ENCODE results near the gene PAGE1. TPM values are rescaled to one million over a fixed set of nuclear protein-coding genes. Genes with fewer than 3 reads are reported as not detected.
"Not testable (repeated sequence)": the region's sequence is repeated elsewhere in the genome, so short reads cannot be mapped to it uniquely, and the experiment has no call there.

PAGE1 gene, protein sequence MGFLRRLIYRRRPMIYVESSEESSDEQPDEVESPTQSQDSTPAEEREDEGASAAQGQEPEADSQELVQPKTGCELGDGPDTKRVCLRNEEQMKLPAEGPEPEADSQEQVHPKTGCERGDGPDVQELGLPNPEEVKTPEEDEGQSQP
- total RNA-seq (not detected), polyA plus RNA-seq (not detected)

DNA sequence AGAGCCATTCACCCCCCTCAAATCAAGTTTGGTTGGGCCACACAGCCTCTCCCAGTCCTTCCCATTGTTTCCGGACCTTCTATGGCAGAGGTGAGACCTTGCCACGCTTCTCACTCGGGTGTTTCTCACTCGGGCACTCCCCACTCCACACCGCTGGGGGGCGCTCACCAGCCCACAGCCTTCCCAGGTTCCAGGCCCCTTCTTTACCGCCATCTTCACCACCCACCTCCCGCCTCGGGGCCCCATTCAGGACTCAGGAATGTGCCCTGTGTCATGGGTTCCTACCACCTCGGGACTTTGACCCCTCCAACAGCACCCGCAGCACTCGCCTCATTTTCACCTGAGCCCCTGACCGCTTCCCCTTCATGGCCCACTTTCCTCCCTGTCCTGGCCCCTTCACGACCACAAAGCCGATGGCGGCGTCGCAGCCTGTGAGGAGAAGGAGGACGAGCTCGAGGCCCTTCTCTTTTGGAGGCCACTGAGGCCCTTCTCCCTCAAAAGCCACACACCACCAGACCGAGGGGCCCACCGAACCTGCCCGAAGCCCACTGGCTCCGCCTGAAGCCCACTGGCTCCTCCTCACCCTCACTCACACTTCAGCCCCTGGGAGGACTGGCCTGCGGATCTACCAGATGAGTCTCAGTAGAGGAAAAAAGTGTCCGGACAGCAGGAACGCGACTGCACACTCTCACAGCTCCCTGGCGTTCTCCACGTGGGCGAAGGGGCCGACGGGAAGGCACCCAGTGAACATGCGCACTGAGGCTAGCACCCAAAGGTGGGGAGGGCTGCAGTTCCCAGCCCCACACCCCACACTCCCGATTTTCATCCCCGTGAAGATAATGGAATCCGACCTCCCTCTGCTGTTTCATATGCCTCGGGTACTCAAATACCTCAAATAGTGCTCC lies at the start of gene PAGE1:
TSS of gene PAGE1 (minus strand) at position 709 of the 905 bp plus-strand sequence. CDS start 1,214 bp downstream, outside the sequence.
- H3K4me3 ChIP-seq (ENCODE audit: low read depth in 1 of 3, low read length in 3 of 3) = no peak within 1 kb of the TSS
- no peaks in the 10 kb centered on the region for H3K9me3 ChIP-seq (ENCODE audit: control insufficient read depth in 4 of 4, low read length in 3 of 4)
- no peak within 1 kb of the TSS for H3K9ac ChIP-seq (ENCODE audit: low read depth in 1 of 2, low read length in 2 of 2)
- 91% methylated on average over 38 of the region's 38 CpGs for WGBS
- DNase-seq (ENCODE audit: low spot score) = no peak
- H3K27me3 ChIP-seq (ENCODE audit: control insufficient read depth in 4 of 4, insufficient read depth in 4 of 4, low read length in 3 of 4) = no peaks in the 10 kb centered on the region
- H3K27ac ChIP-seq (ENCODE audit: low read depth in 1 of 2, low read length in 2 of 2) = no peak within 1 kb of the TSS
- TF ChIP-seq, protein P1, sequence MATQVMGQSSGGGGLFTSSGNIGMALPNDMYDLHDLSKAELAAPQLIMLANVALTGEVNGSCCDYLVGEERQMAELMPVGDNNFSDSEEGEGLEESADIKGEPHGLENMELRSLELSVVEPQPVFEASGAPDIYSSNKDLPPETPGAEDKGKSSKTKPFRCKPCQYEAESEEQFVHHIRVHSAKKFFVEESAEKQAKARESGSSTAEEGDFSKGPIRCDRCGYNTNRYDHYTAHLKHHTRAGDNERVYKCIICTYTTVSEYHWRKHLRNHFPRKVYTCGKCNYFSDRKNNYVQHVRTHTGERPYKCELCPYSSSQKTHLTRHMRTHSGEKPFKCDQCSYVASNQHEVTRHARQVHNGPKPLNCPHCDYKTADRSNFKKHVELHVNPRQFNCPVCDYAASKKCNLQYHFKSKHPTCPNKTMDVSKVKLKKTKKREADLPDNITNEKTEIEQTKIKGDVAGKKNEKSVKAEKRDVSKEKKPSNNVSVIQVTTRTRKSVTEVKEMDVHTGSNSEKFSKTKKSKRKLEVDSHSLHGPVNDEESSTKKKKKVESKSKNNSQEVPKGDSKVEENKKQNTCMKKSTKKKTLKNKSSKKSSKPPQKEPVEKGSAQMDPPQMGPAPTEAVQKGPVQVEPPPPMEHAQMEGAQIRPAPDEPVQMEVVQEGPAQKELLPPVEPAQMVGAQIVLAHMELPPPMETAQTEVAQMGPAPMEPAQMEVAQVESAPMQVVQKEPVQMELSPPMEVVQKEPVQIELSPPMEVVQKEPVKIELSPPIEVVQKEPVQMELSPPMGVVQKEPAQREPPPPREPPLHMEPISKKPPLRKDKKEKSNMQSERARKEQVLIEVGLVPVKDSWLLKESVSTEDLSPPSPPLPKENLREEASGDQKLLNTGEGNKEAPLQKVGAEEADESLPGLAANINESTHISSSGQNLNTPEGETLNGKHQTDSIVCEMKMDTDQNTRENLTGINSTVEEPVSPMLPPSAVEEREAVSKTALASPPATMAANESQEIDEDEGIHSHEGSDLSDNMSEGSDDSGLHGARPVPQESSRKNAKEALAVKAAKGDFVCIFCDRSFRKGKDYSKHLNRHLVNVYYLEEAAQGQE (IDR thresholded peaks at IDR 0.05) = no peak
- TF ChIP-seq, protein P2, sequence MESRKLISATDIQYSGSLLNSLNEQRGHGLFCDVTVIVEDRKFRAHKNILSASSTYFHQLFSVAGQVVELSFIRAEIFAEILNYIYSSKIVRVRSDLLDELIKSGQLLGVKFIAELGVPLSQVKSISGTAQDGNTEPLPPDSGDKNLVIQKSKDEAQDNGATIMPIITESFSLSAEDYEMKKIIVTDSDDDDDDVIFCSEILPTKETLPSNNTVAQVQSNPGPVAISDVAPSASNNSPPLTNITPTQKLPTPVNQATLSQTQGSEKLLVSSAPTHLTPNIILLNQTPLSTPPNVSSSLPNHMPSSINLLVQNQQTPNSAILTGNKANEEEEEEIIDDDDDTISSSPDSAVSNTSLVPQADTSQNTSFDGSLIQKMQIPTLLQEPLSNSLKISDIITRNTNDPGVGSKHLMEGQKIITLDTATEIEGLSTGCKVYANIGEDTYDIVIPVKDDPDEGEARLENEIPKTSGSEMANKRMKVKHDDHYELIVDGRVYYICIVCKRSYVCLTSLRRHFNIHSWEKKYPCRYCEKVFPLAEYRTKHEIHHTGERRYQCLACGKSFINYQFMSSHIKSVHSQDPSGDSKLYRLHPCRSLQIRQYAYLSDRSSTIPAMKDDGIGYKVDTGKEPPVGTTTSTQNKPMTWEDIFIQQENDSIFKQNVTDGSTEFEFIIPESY (IDR thresholded peaks at IDR 0.05) = no peak
- TF ChIP-seq RXRA (IDR thresholded peaks at IDR 0.05) = no peak
- no peak for TF ChIP-seq HNF4A (conservative IDR thresholded peaks at IDR 0.05)
- no peaks in the 10 kb centered on the region for H3K4me1 ChIP-seq (ENCODE audit: control insufficient read depth in 4 of 4, insufficient read depth in 4 of 4, low read length in 3 of 4)
- no peaks in the 10 kb centered on the region for H3K36me3 ChIP-seq (ENCODE audit: control insufficient read depth in 4 of 4, insufficient read depth in 3 of 4, low read depth in 1 of 4, low read length in 3 of 4)

DNA sequence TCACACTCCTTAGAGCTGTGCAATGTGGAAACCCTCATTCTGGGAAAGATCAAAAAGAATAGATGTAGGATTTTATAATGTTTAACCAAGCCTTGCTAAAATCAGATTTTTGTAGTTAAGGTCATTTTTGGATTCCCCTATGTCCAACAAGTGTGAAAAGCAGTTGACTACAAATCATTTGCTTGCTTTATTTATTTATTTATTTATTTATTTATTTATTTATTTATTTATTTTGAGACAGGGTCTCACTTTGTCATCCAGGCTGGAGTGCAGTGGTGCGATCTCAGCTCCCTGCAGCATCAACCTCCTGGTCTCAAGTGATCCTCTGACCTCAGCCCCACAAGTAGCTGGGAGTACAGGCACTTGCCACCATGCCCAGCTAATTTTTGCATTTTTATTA lies 45.7 kb upstream of the PAGE1 start:
- not testable (repeated sequence) for H3K27ac ChIP-seq (ENCODE audit: low read depth in 1 of 2, low read length in 2 of 2); DNase-seq (ENCODE audit: low spot score); H3K4me3 ChIP-seq (ENCODE audit: low read depth in 1 of 3, low read length in 3 of 3); H3K4me1 ChIP-seq (ENCODE audit: control insufficient read depth in 4 of 4, insufficient read depth in 4 of 4, low read length in 3 of 4); H3K9ac ChIP-seq (ENCODE audit: low read depth in 1 of 2, low read length in 2 of 2); H3K27me3 ChIP-seq (ENCODE audit: control insufficient read depth in 4 of 4, insufficient read depth in 4 of 4, low read length in 3 of 4); H3K9me3 ChIP-seq (ENCODE audit: control insufficient read depth in 4 of 4, low read length in 3 of 4); H3K36me3 ChIP-seq (ENCODE audit: control insufficient read depth in 4 of 4, insufficient read depth in 3 of 4, low read depth in 1 of 4, low read length in 3 of 4)
- 100% methylated on average over 1 of the region's 1 CpG for WGBS

DNA sequence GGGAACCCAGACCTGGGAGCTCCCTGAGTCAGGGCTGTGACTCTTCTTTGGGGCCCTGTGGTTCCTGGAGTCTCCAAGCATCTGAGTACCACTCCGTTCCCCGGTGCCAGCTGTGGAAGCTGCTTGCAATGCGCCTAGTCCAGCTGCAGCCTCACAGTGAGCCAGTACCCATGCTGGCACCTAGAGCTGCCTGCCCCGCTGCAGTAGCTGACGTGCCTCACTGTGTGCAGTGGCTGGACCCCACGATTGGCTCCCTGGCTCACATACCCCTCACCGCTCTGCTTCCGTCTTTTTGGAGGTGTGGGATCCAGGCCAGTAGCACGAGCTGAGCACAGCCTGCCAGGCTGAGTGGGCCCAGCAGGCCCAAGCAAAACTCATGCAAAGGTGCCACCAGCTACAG lies 32.1 kb upstream of the PAGE1 start:
- Histone ChIP-seq H3K36me3 (ENCODE audit: control insufficient read depth in 4 of 4, insufficient read depth in 3 of 4, low read depth in 1 of 4, low read length in 3 of 4) (no peaks in the 10 kb centered on the region), H3K9ac (ENCODE audit: low read depth in 1 of 2, low read length in 2 of 2) (no peak overlapping the region), H3K27ac (ENCODE audit: low read depth in 1 of 2, low read length in 2 of 2) (no peak overlapping the region), H3K4me3 (ENCODE audit: low read depth in 1 of 3, low read length in 3 of 3) (no peak overlapping the region), H3K27me3 (ENCODE audit: control insufficient read depth in 4 of 4, insufficient read depth in 4 of 4, low read length in 3 of 4) (no peaks in the 10 kb centered on the region), H3K4me1 (ENCODE audit: control insufficient read depth in 4 of 4, insufficient read depth in 4 of 4, low read length in 3 of 4) (no peaks in the 10 kb centered on the region), H3K9me3 (ENCODE audit: control insufficient read depth in 4 of 4, low read length in 3 of 4) (no peaks in the 10 kb centered on the region)
- WGBS = 88% methylated on average over 9 of the region's 9 CpGs
- DNase-seq (ENCODE audit: low spot score) = no peak
- no peak for TF ChIP-seq JUND (IDR thresholded peaks at IDR 0.05)
- no peak for TF ChIP-seq GABPA (IDR thresholded peaks at IDR 0.05 in 1 of 2, conservative IDR thresholded peaks at IDR 0.05 in 1 of 2)
- TF ChIP-seq YY1 (IDR thresholded peaks at IDR 0.05) = no peak
- TF ChIP-seq TAF1 (conservative IDR thresholded peaks at IDR 0.05) = no peak
- no peak for TF ChIP-seq RAD21 (IDR thresholded peaks at IDR 0.05)
- no peak for TF ChIP-seq HNF4G (IDR thresholded peaks at IDR 0.05)
- no peak for TF ChIP-seq RXRA (IDR thresholded peaks at IDR 0.05)
- TF ChIP-seq FOXA2 (IDR thresholded peaks at IDR 0.05) = no peak
- no peak for TF ChIP-seq NR2F2 (IDR thresholded peaks at IDR 0.05)
- TF ChIP-seq, protein P1 (IDR thresholded peaks at IDR 0.05) = no peak
- TF ChIP-seq HNF4A (conservative IDR thresholded peaks at IDR 0.05) = no peak
- TF ChIP-seq, protein P2 (IDR thresholded peaks at IDR 0.05) = no peak
- no peak for TF ChIP-seq SP1 (IDR thresholded peaks at IDR 0.05)

Measured in liver (tissue), 9 donors.